Pons (tissue), 1 donor: ENCODE measurements around the gene KIF21B.
"Not testable (repeated sequence)": the region's sequence is repeated elsewhere in the genome, so short reads cannot be mapped to it uniquely, and the experiment has no call there.

ENCODE experiments used
- DNase-seq: peaks from one replicate; pipeline ENCODE4 v3.0.0-alpha.2; 2016; ENCODE audit warnings: low spot score

Gene KIF21B

GRCh38 chr1:200971428-200971903, 52.0 kb downstream of the KIF21B start:
- no peak for DNase-seq

- DNase-seq = no peak
These were observed 52.6 kb downstream of the KIF21B start for GRCh38 chr1:200970771-200971427.

GRCh38 chr1:200969726-200970561, 53.6 kb downstream of the KIF21B start:
- DNase-seq = no peak

- DNase-seq = no peak
These were observed 54.8 kb downstream of the KIF21B start for GRCh38 chr1:200968469-200969410.

GRCh38 chr1:200967693-200968468, 55.6 kb downstream of the KIF21B start:
- no peak for DNase-seq

GRCh38 chr1:200966934-200967333, 56.6 kb downstream of the KIF21B start:
- DNase-seq = no peak

GRCh38 chr1:200965111-200965805, 58.3 kb downstream of the KIF21B start:
- DNase-seq = no peak

GRCh38 chr1:200963888-200964287, 59.6 kb downstream of the KIF21B start:
- not testable (repeated sequence) for DNase-seq

GRCh38 chr1:200963076-200963475, 60.4 kb downstream of the KIF21B start:
- DNase-seq = no peak

GRCh38 chr1:200962631-200963030, 60.9 kb downstream of the KIF21B start:
- DNase-seq = no peak

- not testable (repeated sequence) for DNase-seq
These were observed 61.4 kb downstream of the KIF21B start for GRCh38 chr1:200962151-200962550.

GRCh38 chr1:200960948-200961340, 62.6 kb downstream of the KIF21B start:
- no peak for DNase-seq

GRCh38 chr1:200960236-200960947, 63.1 kb downstream of the KIF21B start:
- no peak for DNase-seq

- no peak for DNase-seq
These were observed 64.0 kb downstream of the KIF21B start for GRCh38 chr1:200959411-200959921.

GRCh38 chr1:200958597-200958996, 64.9 kb downstream of the KIF21B start:
- DNase-seq = no peak

GRCh38 chr1:200954434-200954833, 69.1 kb downstream of the KIF21B start:
- no peak for DNase-seq

GRCh38 chr1:200951016-200951415, 72.5 kb downstream of the KIF21B start:
- no peak for DNase-seq

- no peak for DNase-seq
These were observed 73.9 kb downstream of the KIF21B start for GRCh38 chr1:200949626-200950025.

- DNase-seq = no peak
These were observed 76.4 kb downstream of the KIF21B start for GRCh38 chr1:200947059-200947566.

GRCh38 chr1:200945111-200945510, 78.4 kb downstream of the KIF21B start:
- no peak for DNase-seq
